Liver (tissue), 3 donors: ENCODE data around the gene CAMKMT.

Experiments
- ATF3 ChIP-seq: IDR thresholded peaks from 2 replicates; pipeline ENCODE4 v1.6.1; 2016; ENCODE audit warnings: antibody characterized with exemption
- CTCF ChIP-seq: fragments of 150-350 bp; IDR thresholded peaks from 2 replicates; pipeline ENCODE4 v1.5.1; 2017; ENCODE audit warnings: improper control_type of control experiment, low read depth, low read length; ENCODE audit not compliant: missing input control
- EGR1 ChIP-seq, 2 donors: IDR thresholded peaks; 2 replicates each; pipeline ENCODE4 v1.6.1; 2016 to 2018; ENCODE audit warnings: antibody characterized with exemption in 2 of 2, low read depth in 2 of 2
- FOXA1 ChIP-seq: IDR thresholded peaks from 2 replicates; pipeline ENCODE4 v1.6.1; 2016; ENCODE audit warnings: antibody characterized with exemption
- JUND ChIP-seq, 2 donors: IDR thresholded peaks; 2 replicates each; pipeline ENCODE4 v1.6.1; 2016; ENCODE audit warnings: antibody characterized with exemption in 2 of 2
- RAD21 ChIP-seq, 2 donors: IDR thresholded peaks; 2 replicates each; pipeline ENCODE4 v1.6.1; 2016; ENCODE audit warnings: antibody characterized with exemption in 2 of 2, mild to moderate bottlenecking in 2 of 2
- RXRA ChIP-seq, 2 donors: IDR thresholded peaks; 2 replicates each; pipeline ENCODE4 v1.6.1; 2017 to 2018; ENCODE audit warnings: antibody characterized with exemption in 2 of 2, mild to moderate bottlenecking in 1 of 2
- SP1 ChIP-seq: IDR thresholded peaks from 2 replicates; pipeline ENCODE4 v1.6.1; 2018; ENCODE audit warnings: antibody characterized with exemption, mild to moderate bottlenecking
- YY1 ChIP-seq: IDR thresholded peaks from 2 replicates; pipeline ENCODE4 v1.6.1; 2016; ENCODE audit warnings: antibody characterized with exemption, mild to moderate bottlenecking
- TF ChIP-seq, protein P1 (sequence below): IDR thresholded peaks from 2 replicates; pipeline ENCODE4 v1.6.1; 2016; ENCODE audit warnings: antibody characterized with exemption, mild to moderate bottlenecking
- TF ChIP-seq, protein P2 (sequence below): IDR thresholded peaks from 2 replicates; pipeline ENCODE4 v1.6.1; 2016; ENCODE audit warnings: antibody characterized with exemption
- TF ChIP-seq, protein P3 (sequence below): IDR thresholded peaks from 2 replicates; pipeline ENCODE4 v1.6.1; 2016; ENCODE audit warnings: antibody characterized with exemption
- donor health status: healthy.
- donor health status: healthy.

DNA sequence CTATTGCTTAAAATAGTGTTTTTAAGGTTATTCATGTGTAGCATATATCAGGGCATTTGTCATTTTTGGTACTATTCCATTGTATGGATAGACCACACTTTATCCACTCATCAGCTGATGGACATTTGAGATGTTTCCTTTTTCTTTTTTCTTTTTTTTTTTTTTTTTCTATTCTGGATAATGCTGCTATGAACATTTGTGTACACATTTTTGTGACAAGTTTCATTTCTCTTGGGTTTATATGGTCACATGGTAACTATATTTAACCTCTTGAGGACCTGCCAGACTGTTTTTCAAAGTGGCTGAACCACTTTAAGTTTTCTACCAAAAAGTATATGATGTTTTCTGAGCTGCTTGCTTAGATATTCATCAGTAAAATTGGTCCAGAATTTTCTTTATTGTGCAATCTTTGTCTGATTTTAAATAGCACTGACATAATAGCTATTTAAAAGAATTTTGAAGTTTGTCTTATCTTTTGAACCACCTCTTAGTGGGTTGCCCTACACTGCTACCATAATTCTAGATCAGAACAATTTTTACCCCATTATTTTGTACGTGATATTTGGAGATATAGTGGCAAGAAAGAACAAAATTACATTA is 360.4 kb downstream of the CAMKMT start:
- TF ChIP-seq CTCF (no peak), SP1 (no peak), JUND (IDR thresholded peaks at IDR 0.05) (no peak), RAD21 (IDR thresholded peaks at IDR 0.05) (no peak), RXRA (IDR thresholded peaks at IDR 0.05) (no peak), ATF3 (no peak), YY1 (no peak), EGR1 (IDR thresholded peaks at IDR 0.05; ENCODE audit: low read depth in 2 of 2) (no peak), FOXA1 (no peak)
- TF ChIP-seq, protein P1, sequence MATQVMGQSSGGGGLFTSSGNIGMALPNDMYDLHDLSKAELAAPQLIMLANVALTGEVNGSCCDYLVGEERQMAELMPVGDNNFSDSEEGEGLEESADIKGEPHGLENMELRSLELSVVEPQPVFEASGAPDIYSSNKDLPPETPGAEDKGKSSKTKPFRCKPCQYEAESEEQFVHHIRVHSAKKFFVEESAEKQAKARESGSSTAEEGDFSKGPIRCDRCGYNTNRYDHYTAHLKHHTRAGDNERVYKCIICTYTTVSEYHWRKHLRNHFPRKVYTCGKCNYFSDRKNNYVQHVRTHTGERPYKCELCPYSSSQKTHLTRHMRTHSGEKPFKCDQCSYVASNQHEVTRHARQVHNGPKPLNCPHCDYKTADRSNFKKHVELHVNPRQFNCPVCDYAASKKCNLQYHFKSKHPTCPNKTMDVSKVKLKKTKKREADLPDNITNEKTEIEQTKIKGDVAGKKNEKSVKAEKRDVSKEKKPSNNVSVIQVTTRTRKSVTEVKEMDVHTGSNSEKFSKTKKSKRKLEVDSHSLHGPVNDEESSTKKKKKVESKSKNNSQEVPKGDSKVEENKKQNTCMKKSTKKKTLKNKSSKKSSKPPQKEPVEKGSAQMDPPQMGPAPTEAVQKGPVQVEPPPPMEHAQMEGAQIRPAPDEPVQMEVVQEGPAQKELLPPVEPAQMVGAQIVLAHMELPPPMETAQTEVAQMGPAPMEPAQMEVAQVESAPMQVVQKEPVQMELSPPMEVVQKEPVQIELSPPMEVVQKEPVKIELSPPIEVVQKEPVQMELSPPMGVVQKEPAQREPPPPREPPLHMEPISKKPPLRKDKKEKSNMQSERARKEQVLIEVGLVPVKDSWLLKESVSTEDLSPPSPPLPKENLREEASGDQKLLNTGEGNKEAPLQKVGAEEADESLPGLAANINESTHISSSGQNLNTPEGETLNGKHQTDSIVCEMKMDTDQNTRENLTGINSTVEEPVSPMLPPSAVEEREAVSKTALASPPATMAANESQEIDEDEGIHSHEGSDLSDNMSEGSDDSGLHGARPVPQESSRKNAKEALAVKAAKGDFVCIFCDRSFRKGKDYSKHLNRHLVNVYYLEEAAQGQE: no peak
- TF ChIP-seq, protein P2, sequence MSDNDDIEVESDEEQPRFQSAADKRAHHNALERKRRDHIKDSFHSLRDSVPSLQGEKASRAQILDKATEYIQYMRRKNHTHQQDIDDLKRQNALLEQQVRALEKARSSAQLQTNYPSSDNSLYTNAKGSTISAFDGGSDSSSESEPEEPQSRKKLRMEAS: no peak
- TF ChIP-seq, protein P3, sequence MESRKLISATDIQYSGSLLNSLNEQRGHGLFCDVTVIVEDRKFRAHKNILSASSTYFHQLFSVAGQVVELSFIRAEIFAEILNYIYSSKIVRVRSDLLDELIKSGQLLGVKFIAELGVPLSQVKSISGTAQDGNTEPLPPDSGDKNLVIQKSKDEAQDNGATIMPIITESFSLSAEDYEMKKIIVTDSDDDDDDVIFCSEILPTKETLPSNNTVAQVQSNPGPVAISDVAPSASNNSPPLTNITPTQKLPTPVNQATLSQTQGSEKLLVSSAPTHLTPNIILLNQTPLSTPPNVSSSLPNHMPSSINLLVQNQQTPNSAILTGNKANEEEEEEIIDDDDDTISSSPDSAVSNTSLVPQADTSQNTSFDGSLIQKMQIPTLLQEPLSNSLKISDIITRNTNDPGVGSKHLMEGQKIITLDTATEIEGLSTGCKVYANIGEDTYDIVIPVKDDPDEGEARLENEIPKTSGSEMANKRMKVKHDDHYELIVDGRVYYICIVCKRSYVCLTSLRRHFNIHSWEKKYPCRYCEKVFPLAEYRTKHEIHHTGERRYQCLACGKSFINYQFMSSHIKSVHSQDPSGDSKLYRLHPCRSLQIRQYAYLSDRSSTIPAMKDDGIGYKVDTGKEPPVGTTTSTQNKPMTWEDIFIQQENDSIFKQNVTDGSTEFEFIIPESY: no peak
